Stomach (tissue), 4 donors: Measurements from ENCODE around the gene OR4E1.

Experiments used
- CTCF ChIP-seq, 7 experiments: fragments of 450-650 bp in 4 of 7; fragments of 200-600 bp in 3 of 7; sonication (generic) in 3 of 7; IDR thresholded peaks; one replicate each; pipeline ENCODE4 v1.5.1; 2016 to 2019; ENCODE audit warnings: antibody characterized with exemption in 7 of 7, control low read depth in 2 of 7, mild to moderate bottlenecking in 1 of 7
- EP300 ChIP-seq: sonication (generic); formaldehyde crosslinking; IDR thresholded peaks from one replicate; pipeline ENCODE4 v1.6.1; 2017; ENCODE audit warnings: antibody characterized with exemption
- POLR2A ChIP-seq, 4 donors: fragments of 450-650 bp; IDR thresholded peaks; one replicate each; pipeline ENCODE4 v1.6.1; 2016; ENCODE audit warnings: antibody characterized with exemption in 4 of 4, control low read depth in 2 of 4, mild to moderate bottlenecking in 1 of 4, moderate library complexity in 1 of 4
- POLR2AphosphoS5 ChIP-seq, 3 donors: sonication (generic); formaldehyde crosslinking; IDR thresholded peaks; one replicate each; pipeline ENCODE4 v1.6.1; 2016; ENCODE audit warnings: antibody characterized with exemption in 3 of 3

GRCh38 chr14:21721504-21721903 is 47.9 kb upstream of the OR4E1 start:
- TF ChIP-seq POLR2A (IDR thresholded peaks at IDR 0.05) (no peak), CTCF (IDR thresholded peaks at IDR 0.05) (no peak), EP300 (no peak), POLR2AphosphoS5 (IDR thresholded peaks at IDR 0.05) (no peak)
